PC-3 (cell line): ENCODE measurements around the gene SEMA3B. TPM values are rescaled to one million over a fixed set of nuclear protein-coding genes. Genes with fewer than 3 reads are reported as not detected.

ENCODE experiments used
- ATAC-seq: fragments of 200-7000 bp; cut with Tn5 transposase; 2 replicates; pipeline ENCODE4 v1.9.1; 2020; ENCODE audit warnings: mild to moderate bottlenecking, moderate library complexity
- BruUV-seq: library from RNA; stranded (reverse); fragments of 400-500 nt; replicated peaks from 2 replicates; lab custom pipeline; 2021; lab: Mats Ljungman, UMichigan
- CTCF ChIA-PET: fragments of 300-600 bp; sonication (Branson Sonifier 250); formaldehyde crosslinking; loops from one replicate; lab custom pipeline; 2022; ENCODE audit warnings: antibody characterized with exemption; lab: Charles Lee
- POLR2A ChIA-PET: fragments of 300-600 bp; sonication (Branson Sonifier 250); formaldehyde crosslinking; loops from one replicate; lab custom pipeline; 2022; ENCODE audit warnings: antibody characterized with exemption; ENCODE audit not compliant: unreplicated experiment; lab: Charles Lee
- DNase-seq: peaks from one replicate; pipeline ENCODE4 v3.0.0-alpha.2; 2015
- H2AFZ ChIP-seq: fragments of 300-600 bp; sonication (generic); 2 replicates; pipeline ENCODE4 v1.6.0; 2016; ENCODE audit warnings: antibody characterized with exemption, low read length
- H3F3A ChIP-seq: fragments of 300-600 bp; sonication (generic); one replicate; pipeline ENCODE4 v1.6.0; 2017; ENCODE audit warnings: antibody characterized with exemption, low read length, control low read depth, mild to moderate bottlenecking; ENCODE audit not compliant: unreplicated experiment
- H3K27ac ChIP-seq: fragments of 300-600 bp; sonication (generic); 2 replicates; pipeline ENCODE4 v1.5.1; 2016; ENCODE audit warnings: mild to moderate bottlenecking, low read length
- H3K27me3 ChIP-seq: fragments of 300-600 bp; sonication (generic); 2 replicates; pipeline ENCODE4 v1.6.1; 2016; ENCODE audit warnings: low read length, mixed read lengths
- H3K36me3 ChIP-seq: fragments of 300-600 bp; sonication (generic); 2 replicates; pipeline ENCODE4 v1.6.1; 2016; ENCODE audit warnings: low read depth, mixed run types, low read length, mixed read lengths
- H3K4me1 ChIP-seq: fragments of 300-600 bp; sonication (generic); 2 replicates; pipeline ENCODE4 v1.5.1; 2016; ENCODE audit warnings: low read length; ENCODE audit not compliant: insufficient read depth
- H3K4me2 ChIP-seq: fragments of 300-600 bp; sonication (generic); 2 replicates; pipeline ENCODE4 v1.6.0; 2016; ENCODE audit warnings: low read length
- H3K4me3 ChIP-seq: fragments of 300-600 bp; sonication (generic); 2 replicates; pipeline ENCODE4 v1.5.1; 2016; ENCODE audit warnings: mild to moderate bottlenecking, low read length, mixed read lengths
- H3K79me2 ChIP-seq: fragments of 300-600 bp; sonication (generic); 2 replicates; pipeline ENCODE4 v1.6.1; 2017; ENCODE audit warnings: low read length, mixed read lengths
- H3K9ac ChIP-seq: fragments of 300-600 bp; sonication (generic); 2 replicates; pipeline ENCODE4 v1.6.0; 2016; ENCODE audit warnings: mild to moderate bottlenecking, low read length
- H3K9me2 ChIP-seq: fragments of 300-600 bp; sonication (generic); replicated peaks from 2 replicates; pipeline ENCODE4 v1.6.1; 2016; ENCODE audit warnings: mixed run types, low read length, mixed read lengths
- H3K9me3 ChIP-seq: fragments of 300-600 bp; sonication (generic); 2 replicates; pipeline ENCODE4 v1.6.1; 2016; ENCODE audit warnings: low read length, mixed read lengths
- H4K20me1 ChIP-seq: fragments of 300-600 bp; sonication (generic); 2 replicates; pipeline ENCODE4 v1.6.1; 2016; ENCODE audit warnings: low read length, mixed read lengths
- CTCF ChIP-seq: fragments of 300-600 bp; sonication (generic); conservative IDR thresholded peaks from 2 replicates; pipeline ENCODE4 v1.5.1; 2017; ENCODE audit warnings: antibody characterized with exemption, low read depth, mild to moderate bottlenecking, low read length
- EZH2 ChIP-seq: fragments of 300-600 bp; sonication (generic); IDR thresholded peaks from one replicate; pipeline ENCODE4 v1.6.1; 2017; ENCODE audit warnings: antibody characterized with exemption, mild to moderate bottlenecking, low read length; ENCODE audit not compliant: unreplicated experiment
- EZH2phosphoT487 ChIP-seq: fragments of 300-600 bp; sonication (generic); IDR thresholded peaks from 2 replicates; pipeline ENCODE4 v1.6.1; 2018; ENCODE audit warnings: mild to moderate bottlenecking, antibody characterized with exemption, low read length, borderline replicate concordance
- intact Hi-C: fragments of 100-400 bp; cut with micrococcal nuclease; formaldehyde crosslinking; loops from 2 replicates; pipeline ENCODE4 v1.9.0; 2023
- total RNA-seq: library from RNA; depleted of rRNA; stranded (reverse); fragments of >200 nt; gene quantifications from 2 replicates; pipeline ENCODE4 v1.2.3, GENCODE V29; 2014

Gene SEMA3B
- total RNA-seq, 1 experiment from 2014 or later, result 40.1 TPM

DNA sequence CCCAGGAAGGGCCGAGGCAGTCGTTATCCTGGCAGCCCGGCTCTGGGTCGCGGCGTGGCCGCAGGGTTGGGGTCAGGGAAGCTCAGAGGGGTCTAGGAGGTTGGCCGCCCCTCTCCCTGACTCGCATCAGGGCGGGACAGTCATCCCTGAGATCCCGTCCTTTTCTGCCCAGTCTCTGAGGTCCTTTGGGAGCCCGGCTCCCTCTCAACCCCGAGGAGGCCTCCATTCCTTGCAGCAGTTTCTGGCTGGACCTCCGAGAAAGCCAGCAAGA is 53.1 kb downstream of the SEMA3B start:
- peaks cover 39% of the 10 kb centered on the region for H3K4me1 ChIP-seq
- no peak overlapping the region for H3K27ac ChIP-seq

GRCh38 chr3:50322386-50323091 is 53.6 kb downstream of the SEMA3B start, which contains the start of gene HYAL2:
HYAL2 (minus strand) TSS chr3:50322745; CDS start chr3:50320489, 2,256 bp downstream.
- peaks cover 45% of the 10 kb centered on the region for H3K79me2 ChIP-seq
- peak within 1 kb of the TSS; percentile 92 for H2AFZ ChIP-seq
- ChIA-PET POLR2A (no interaction called here), CTCF (no interaction called here)
- peaks cover 7% of the 10 kb centered on the region for H3F3A ChIP-seq
- peak within 1 kb of the TSS; percentile 86 for H3K27ac ChIP-seq
- peak within 1 kb of the TSS; percentile 99 for H3K4me2 ChIP-seq
- peaks cover 37% of the 10 kb centered on the region for H3K4me1 ChIP-seq
- H3K9ac ChIP-seq, result peak within 1 kb of the TSS; percentile 93
- TF ChIP-seq EZH2phosphoT487 (no peak), EZH2 (no peak), CTCF (no peak)
- no peaks in the 10 kb centered on the region for H4K20me1 ChIP-seq
- DNase-seq (no peak), ATAC-seq (no peak)
- no peaks in the 10 kb centered on the region for H3K27me3 ChIP-seq
- peak within 1 kb of the TSS; percentile 97 for H3K4me3 ChIP-seq
- H3K36me3 ChIP-seq, result peaks cover 6% of the 10 kb centered on the region
- intact Hi-C loops, result loop anchor here (5.0 kb wide), 1 partner anchor 125 kb away; no protein-coding TSS in a partner anchor
- BruUV-seq, result no TSS peak
- no peaks in the 10 kb centered on the region for H3K9me3 ChIP-seq
- no peaks in the 10 kb centered on the region for H3K9me2 ChIP-seq

More for the DNA sequence above, 53.1 kb downstream of the SEMA3B start:
- CTCF ChIA-PET, result interaction anchor here (1.0 kb wide), 2 partner anchors 23 to 57 kb away, joined by 7 to 8 read pairs; partner anchors contain the start of genes HYAL3 and NAA80
- H3K27me3 ChIP-seq, result no peaks in the 10 kb centered on the region
- H3K79me2 ChIP-seq, result peaks cover 40% of the 10 kb centered on the region
- intact Hi-C loops, result loop anchor here (5.0 kb wide), 1 partner anchor 125 kb away; no protein-coding TSS in a partner anchor
- ATAC-seq (no peak), DNase-seq (no peak)
- H2AFZ ChIP-seq, result peak overlapping the region; percentile 92; the same call in 1 of the 2 replicates
- peaks cover 12% of the 10 kb centered on the region for H3F3A ChIP-seq
- H3K4me2 ChIP-seq, result peak overlapping the region; percentile 99
- H3K36me3 ChIP-seq, result peaks cover 6% of the 10 kb centered on the region
- no peak overlapping the region for H3K9ac ChIP-seq
- H4K20me1 ChIP-seq, result no peaks in the 10 kb centered on the region
- H3K9me3 ChIP-seq, result no peaks in the 10 kb centered on the region
- TF ChIP-seq EZH2phosphoT487 (no peak), EZH2 (no peak), CTCF (no peak)
- H3K9me2 ChIP-seq, result no peaks in the 10 kb centered on the region
- H3K4me3 ChIP-seq, result peak overlapping the region; percentile 97; the same call in 1 of the 2 replicates
- no TSS peak for BruUV-seq
- POLR2A ChIA-PET, result no interaction called here
